SKM-1 treated with dmso at 0.1 percent for 144 hours (cell line): ENCODE results near the gene HOXC10.

Experiments used
- DNase-seq: peaks from one replicate; lab custom pipeline; 2025; ENCODE audit not compliant: unreplicated experiment; lab: John Stamatoyannopoulos, UW

Gene HOXC10

GRCh38 chr12:54039417-54040147 is 54.6 kb downstream of the HOXC10 start:
- DNase-seq, result no peak
